H1 (cell line): ENCODE results near the gene OR1E2. TPM values are rescaled to one million over a fixed set of nuclear protein-coding genes. Genes with fewer than 3 reads are reported as not detected.

Source experiments
- CBX5 ChIP-seq: fragments of 300-800, 300-1000 bp; sonication (generic); IDR thresholded peaks from 2 replicates; pipeline ENCODE4 v1.7.1; 2016; ENCODE audit warnings: antibody characterized with exemption, low read length, low read depth
- CREB1 ChIP-seq: IDR thresholded peaks from 2 replicates; pipeline ENCODE4 v1.6.1; 2012; ENCODE audit warnings: inconsistent platforms
- JUND ChIP-seq: IDR thresholded peaks from 2 replicates; pipeline ENCODE4 v1.6.1; 2011; ENCODE audit warnings: mild to moderate bottlenecking, improper control_type of control experiment, low read length
- PHF8 ChIP-seq: fragments of 200-600 bp; sonication (generic); conservative IDR thresholded peaks from 2 replicates; pipeline ENCODE4 v1.7.1; 2012; ENCODE audit warnings: low read depth, mild to moderate bottlenecking, inconsistent platforms, low read length, moderate library complexity
- POLR2AphosphoS5 ChIP-seq: IDR thresholded peaks from 2 replicates; pipeline ENCODE4 v1.6.1; 2011; ENCODE audit warnings: low read depth, low read length
- RBBP5 ChIP-seq: IDR thresholded peaks from 2 replicates; pipeline ENCODE4 v1.7.1; 2012; ENCODE audit warnings: low read depth, mild to moderate bottlenecking, inconsistent platforms, low read length, moderate library complexity, borderline replicate concordance
- SP1 ChIP-seq: IDR thresholded peaks from 2 replicates; pipeline ENCODE4 v1.6.1; 2011; ENCODE audit warnings: low read depth, low read length
- SP4 ChIP-seq: IDR thresholded peaks from 2 replicates; pipeline ENCODE4 v1.6.1; 2012; ENCODE audit warnings: low read length, inconsistent platforms
- TCF12 ChIP-seq: IDR thresholded peaks from 2 replicates; pipeline ENCODE4 v1.6.1; 2011; ENCODE audit warnings: low read depth, mild to moderate bottlenecking, low read length
- polyA plus RNA-seq, 7 experiments: library from polyadenylated mRNA; depleted of rRNA in 3 of 7; stranded (reverse) in 5 of 7; unstranded in 2 of 7; fragments of >200 nt in 5 of 7; fragments of 200-250 nt in 2 of 7; gene quantifications; 1 replicate in 5 of 7; 2 replicates in 1 of 7; 4 replicates in 1 of 7; pipeline versions ENCODE4 v1.2.1 to v1.2.3, GENCODE V29; 2011 to 2013; ENCODE audit warnings: missing spikeins in 2 of 7, mixed read lengths in 2 of 7
- total RNA-seq: library from RNA; stranded (reverse); fragmentation: NEBNext Ultra II Directional; extraction: Animal tissue kit (Norgen Biotek cat#: 25700); gene quantifications from 2 replicates; pipeline ENCODE4 v1.2.1, GENCODE V29; 2021
- TF ChIP-seq, protein P1 (sequence below): fragments of 300-600 bp; sonication (generic); IDR thresholded peaks from 2 replicates; pipeline ENCODE4 v1.7.1; 2012; ENCODE audit warnings: low read length, moderate library complexity, mild to moderate bottlenecking, inconsistent platforms; ENCODE audit not compliant: insufficient replicate concordance
- TF ChIP-seq, protein P2 (sequence below): IDR thresholded peaks from 2 replicates; pipeline ENCODE4 v1.6.1; 2012; ENCODE audit warnings: low read length, inconsistent platforms

OR1E2 gene
- total and polyA plus RNA-seq, 2 of the 8 experiments (the other 6 are each of a cell fraction or from before 2014, with no cell fraction given): not detected

DNA sequence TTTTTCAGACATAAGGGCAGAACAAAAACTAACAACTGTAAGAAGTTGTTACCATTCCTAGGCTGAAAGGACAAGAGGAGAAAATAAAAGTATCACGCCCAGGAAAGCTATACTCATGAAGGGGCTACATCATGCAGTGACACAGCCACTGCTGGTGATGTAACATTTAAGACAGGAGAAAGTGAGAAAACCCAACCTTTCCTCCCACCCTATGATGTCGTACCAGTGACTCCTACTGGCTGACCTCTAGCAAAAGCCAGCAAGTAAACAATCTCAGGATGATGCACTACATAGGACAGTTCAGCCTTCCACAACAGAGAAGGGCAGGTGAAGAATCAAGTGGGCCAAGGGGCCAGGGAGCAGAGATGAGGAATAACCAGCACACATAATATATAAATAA is 14.0 kb upstream of the OR1E2 start (continued):
- TF ChIP-seq, protein P1, sequence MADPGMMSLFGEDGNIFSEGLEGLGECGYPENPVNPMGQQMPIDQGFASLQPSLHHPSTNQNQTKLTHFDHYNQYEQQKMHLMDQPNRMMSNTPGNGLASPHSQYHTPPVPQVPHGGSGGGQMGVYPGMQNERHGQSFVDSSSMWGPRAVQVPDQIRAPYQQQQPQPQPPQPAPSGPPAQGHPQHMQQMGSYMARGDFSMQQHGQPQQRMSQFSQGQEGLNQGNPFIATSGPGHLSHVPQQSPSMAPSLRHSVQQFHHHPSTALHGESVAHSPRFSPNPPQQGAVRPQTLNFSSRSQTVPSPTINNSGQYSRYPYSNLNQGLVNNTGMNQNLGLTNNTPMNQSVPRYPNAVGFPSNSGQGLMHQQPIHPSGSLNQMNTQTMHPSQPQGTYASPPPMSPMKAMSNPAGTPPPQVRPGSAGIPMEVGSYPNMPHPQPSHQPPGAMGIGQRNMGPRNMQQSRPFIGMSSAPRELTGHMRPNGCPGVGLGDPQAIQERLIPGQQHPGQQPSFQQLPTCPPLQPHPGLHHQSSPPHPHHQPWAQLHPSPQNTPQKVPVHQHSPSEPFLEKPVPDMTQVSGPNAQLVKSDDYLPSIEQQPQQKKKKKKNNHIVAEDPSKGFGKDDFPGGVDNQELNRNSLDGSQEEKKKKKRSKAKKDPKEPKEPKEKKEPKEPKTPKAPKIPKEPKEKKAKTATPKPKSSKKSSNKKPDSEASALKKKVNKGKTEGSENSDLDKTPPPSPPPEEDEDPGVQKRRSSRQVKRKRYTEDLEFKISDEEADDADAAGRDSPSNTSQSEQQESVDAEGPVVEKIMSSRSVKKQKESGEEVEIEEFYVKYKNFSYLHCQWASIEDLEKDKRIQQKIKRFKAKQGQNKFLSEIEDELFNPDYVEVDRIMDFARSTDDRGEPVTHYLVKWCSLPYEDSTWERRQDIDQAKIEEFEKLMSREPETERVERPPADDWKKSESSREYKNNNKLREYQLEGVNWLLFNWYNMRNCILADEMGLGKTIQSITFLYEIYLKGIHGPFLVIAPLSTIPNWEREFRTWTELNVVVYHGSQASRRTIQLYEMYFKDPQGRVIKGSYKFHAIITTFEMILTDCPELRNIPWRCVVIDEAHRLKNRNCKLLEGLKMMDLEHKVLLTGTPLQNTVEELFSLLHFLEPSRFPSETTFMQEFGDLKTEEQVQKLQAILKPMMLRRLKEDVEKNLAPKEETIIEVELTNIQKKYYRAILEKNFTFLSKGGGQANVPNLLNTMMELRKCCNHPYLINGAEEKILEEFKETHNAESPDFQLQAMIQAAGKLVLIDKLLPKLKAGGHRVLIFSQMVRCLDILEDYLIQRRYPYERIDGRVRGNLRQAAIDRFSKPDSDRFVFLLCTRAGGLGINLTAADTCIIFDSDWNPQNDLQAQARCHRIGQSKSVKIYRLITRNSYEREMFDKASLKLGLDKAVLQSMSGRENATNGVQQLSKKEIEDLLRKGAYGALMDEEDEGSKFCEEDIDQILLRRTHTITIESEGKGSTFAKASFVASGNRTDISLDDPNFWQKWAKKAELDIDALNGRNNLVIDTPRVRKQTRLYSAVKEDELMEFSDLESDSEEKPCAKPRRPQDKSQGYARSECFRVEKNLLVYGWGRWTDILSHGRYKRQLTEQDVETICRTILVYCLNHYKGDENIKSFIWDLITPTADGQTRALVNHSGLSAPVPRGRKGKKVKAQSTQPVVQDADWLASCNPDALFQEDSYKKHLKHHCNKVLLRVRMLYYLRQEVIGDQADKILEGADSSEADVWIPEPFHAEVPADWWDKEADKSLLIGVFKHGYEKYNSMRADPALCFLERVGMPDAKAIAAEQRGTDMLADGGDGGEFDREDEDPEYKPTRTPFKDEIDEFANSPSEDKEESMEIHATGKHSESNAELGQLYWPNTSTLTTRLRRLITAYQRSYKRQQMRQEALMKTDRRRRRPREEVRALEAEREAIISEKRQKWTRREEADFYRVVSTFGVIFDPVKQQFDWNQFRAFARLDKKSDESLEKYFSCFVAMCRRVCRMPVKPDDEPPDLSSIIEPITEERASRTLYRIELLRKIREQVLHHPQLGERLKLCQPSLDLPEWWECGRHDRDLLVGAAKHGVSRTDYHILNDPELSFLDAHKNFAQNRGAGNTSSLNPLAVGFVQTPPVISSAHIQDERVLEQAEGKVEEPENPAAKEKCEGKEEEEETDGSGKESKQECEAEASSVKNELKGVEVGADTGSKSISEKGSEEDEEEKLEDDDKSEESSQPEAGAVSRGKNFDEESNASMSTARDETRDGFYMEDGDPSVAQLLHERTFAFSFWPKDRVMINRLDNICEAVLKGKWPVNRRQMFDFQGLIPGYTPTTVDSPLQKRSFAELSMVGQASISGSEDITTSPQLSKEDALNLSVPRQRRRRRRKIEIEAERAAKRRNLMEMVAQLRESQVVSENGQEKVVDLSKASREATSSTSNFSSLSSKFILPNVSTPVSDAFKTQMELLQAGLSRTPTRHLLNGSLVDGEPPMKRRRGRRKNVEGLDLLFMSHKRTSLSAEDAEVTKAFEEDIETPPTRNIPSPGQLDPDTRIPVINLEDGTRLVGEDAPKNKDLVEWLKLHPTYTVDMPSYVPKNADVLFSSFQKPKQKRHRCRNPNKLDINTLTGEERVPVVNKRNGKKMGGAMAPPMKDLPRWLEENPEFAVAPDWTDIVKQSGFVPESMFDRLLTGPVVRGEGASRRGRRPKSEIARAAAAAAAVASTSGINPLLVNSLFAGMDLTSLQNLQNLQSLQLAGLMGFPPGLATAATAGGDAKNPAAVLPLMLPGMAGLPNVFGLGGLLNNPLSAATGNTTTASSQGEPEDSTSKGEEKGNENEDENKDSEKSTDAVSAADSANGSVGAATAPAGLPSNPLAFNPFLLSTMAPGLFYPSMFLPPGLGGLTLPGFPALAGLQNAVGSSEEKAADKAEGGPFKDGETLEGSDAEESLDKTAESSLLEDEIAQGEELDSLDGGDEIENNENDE: no peak
- TF ChIP-seq PHF8 (no peak), SP1 (no peak), CBX5 (no peak), POLR2AphosphoS5 (no peak), TCF12 (no peak), SP4 (no peak), JUND (no peak), RBBP5 (no peak), CREB1 (peak; percentile 82)
- TF ChIP-seq, protein P2, sequence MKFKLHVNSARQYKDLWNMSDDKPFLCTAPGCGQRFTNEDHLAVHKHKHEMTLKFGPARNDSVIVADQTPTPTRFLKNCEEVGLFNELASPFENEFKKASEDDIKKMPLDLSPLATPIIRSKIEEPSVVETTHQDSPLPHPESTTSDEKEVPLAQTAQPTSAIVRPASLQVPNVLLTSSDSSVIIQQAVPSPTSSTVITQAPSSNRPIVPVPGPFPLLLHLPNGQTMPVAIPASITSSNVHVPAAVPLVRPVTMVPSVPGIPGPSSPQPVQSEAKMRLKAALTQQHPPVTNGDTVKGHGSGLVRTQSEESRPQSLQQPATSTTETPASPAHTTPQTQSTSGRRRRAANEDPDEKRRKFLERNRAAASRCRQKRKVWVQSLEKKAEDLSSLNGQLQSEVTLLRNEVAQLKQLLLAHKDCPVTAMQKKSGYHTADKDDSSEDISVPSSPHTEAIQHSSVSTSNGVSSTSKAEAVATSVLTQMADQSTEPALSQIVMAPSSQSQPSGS: 0 out of 2 replicates have a peak, but pooled peaks have one; percentile 67
